K562 (cell line): ENCODE measurements around the gene EIF2AK2. TPM values are rescaled to one million over a fixed set of nuclear protein-coding genes. Genes with fewer than 3 reads are reported as not detected.

Source experiments
- ATAC-seq: fragments of 200-7000 bp; cut with Tn5 transposase; 3 replicates; pipeline ENCODE4 v1.9.1; 2020; ENCODE audit warnings: moderate library complexity
- BruUV-seq: library from RNA; stranded (reverse); fragments of 400-500 nt; replicated peaks from 2 replicates; lab custom pipeline; 2021; lab: Mats Ljungman, UMichigan
- CTCF ChIA-PET: fragments of 300-600 bp; formaldehyde crosslinking; extraction: SDS; loops from one replicate; lab custom pipeline; 2021; ENCODE audit warnings: low intra/inter-chr PET ratio; lab: Yijun Ruan, JAX
- POLR2A ChIA-PET: fragments of 300-600, 350-650 bp; sonication (Branson Sonifier 250); formaldehyde crosslinking; extraction: SDS; loops from one replicate; lab custom pipeline; 2021; ENCODE audit warnings: antibody characterized with exemption, inconsistent platforms; lab: Yijun Ruan, JAX
- DNase-seq, 4 experiments: peaks; one replicate each; pipeline versions ENCODE4 v3.0.0 to v3.0.0-alpha.2; 2011 to 2018; ENCODE audit warnings: low spot score in 3 of 4, mixed read lengths in 3 of 4; ENCODE audit errors: extremely low read depth in 1 of 4
- FAIRE-seq: peaks from 2 replicates; lab custom pipeline; 2011; peaks lifted over from hg19 to GRCh38; lab: Jason Lieb, UNC
- H2AFZ ChIP-seq: 2 replicates; pipeline ENCODE4 v1.6.0; 2011; ENCODE audit warnings: low read depth, low read length, control low read depth, inconsistent platforms
- H3K27ac ChIP-seq: fragments of 200-600 bp; 3 replicates; pipeline ENCODE4 v1.8.0; 2011; ENCODE audit warnings: low read depth, mild to moderate bottlenecking, control low read depth, inconsistent platforms, low read length, moderate library complexity, mixed read lengths; ENCODE audit errors: extremely low read depth
- H3K27me3 ChIP-seq, 2 experiments: fragments of 300-600 bp in 1 of 2; 2 replicates in 1 of 2; 3 replicates in 1 of 2; pipeline versions ENCODE4 v1.6.0 to v1.8.0; 2011; ENCODE audit warnings: inconsistent platforms in 2 of 2, low read length in 2 of 2, mild to moderate bottlenecking in 1 of 2, mixed read lengths in 1 of 2, moderate library complexity in 1 of 2; ENCODE audit not compliant: control insufficient read depth in 2 of 2, insufficient read depth in 2 of 2
- H3K36me3 ChIP-seq: fragments of 300-600 bp; 3 replicates; pipeline ENCODE4 v1.8.0; 2011; ENCODE audit warnings: mild to moderate bottlenecking, low read length, inconsistent platforms; ENCODE audit not compliant: control insufficient read depth, insufficient read depth
- H3K4me1 ChIP-seq, 2 experiments: fragments of 200-600 bp in 1 of 2; replicated peaks in 1 of 2; 2 replicates in 1 of 2; 3 replicates in 1 of 2; pipeline versions ENCODE4 v1.5.1 to v1.8.0; 2011; ENCODE audit warnings: inconsistent platforms in 2 of 2, low read length in 2 of 2, mild to moderate bottlenecking in 1 of 2, mixed read lengths in 1 of 2, moderate library complexity in 1 of 2; ENCODE audit not compliant: control insufficient read depth in 2 of 2, insufficient read depth in 2 of 2
- H3K4me2 ChIP-seq: 2 replicates; pipeline ENCODE4 v1.6.1; 2011; ENCODE audit warnings: low read length, control low read depth, inconsistent platforms, mixed read lengths; ENCODE audit not compliant: insufficient read depth
- H3K4me3 ChIP-seq: fragments of 200-600 bp; sonication (generic), shearing (Covaris generic); 2 replicates; pipeline ENCODE4 v1.5.1; 2016; ENCODE audit warnings: control low read depth, inconsistent platforms
- H3K79me2 ChIP-seq: fragments of 200-600 bp; 3 replicates; pipeline ENCODE4 v1.8.0; 2011; ENCODE audit warnings: low read length, inconsistent platforms; ENCODE audit not compliant: control insufficient read depth, insufficient read depth
- H3K9ac ChIP-seq, 2 experiments: 2 replicates each; pipeline versions ENCODE4 v1.6.0 to v1.6.1; 2011; ENCODE audit warnings: low read depth in 2 of 2, low read length in 2 of 2, control low read depth in 1 of 2, inconsistent platforms in 1 of 2, mild to moderate bottlenecking in 1 of 2, mixed read lengths in 1 of 2; ENCODE audit not compliant: insufficient read depth in 1 of 2
- H3K9me1 ChIP-seq: one replicate; pipeline ENCODE4 v1.6.0; 2011; ENCODE audit warnings: inconsistent platforms, mild to moderate bottlenecking, low read length, moderate library complexity; ENCODE audit not compliant: control insufficient read depth, insufficient read depth
- H3K9me3 ChIP-seq: replicated peaks from 2 replicates; pipeline ENCODE4 v1.5.1; 2011; ENCODE audit warnings: low read depth, low read length, inconsistent platforms; ENCODE audit not compliant: control insufficient read depth, insufficient read depth
- H4K20me1 ChIP-seq: replicated peaks from 2 replicates; pipeline ENCODE4 v1.6.1; 2011; ENCODE audit warnings: low read length, inconsistent platforms, mixed read lengths; ENCODE audit not compliant: control insufficient read depth, insufficient read depth
- CSDE1 ChIP-seq, 2 experiments: fragments of 450-650 bp; IDR thresholded peaks; 2 replicates each; pipeline ENCODE4 v1.6.1; 2016; ENCODE audit warnings: mild to moderate bottlenecking in 1 of 2
- GABPB2 ChIP-seq: fragments of 250-450 bp; sonication (Bioruptor Pico); conservative IDR thresholded peaks from 2 replicates; pipeline ENCODE4 v1.5.1; 2021; ENCODE audit warnings: mild to moderate bottlenecking
- KDM5B ChIP-seq: fragments of 200-600 bp; sonication (generic); IDR thresholded peaks from 2 replicates; pipeline ENCODE4 v1.6.1; 2012; ENCODE audit warnings: low read depth, mild to moderate bottlenecking, moderate library complexity, low read length, control low read depth, inconsistent platforms; ENCODE audit not compliant: insufficient replicate concordance
- KLF1 ChIP-seq: fragments of 450-650 bp; IDR thresholded peaks from 2 replicates; pipeline ENCODE4 v1.6.1; 2016; ENCODE audit warnings: missing genetic modification characterization, missing compliant biosample characterization
- NFATC3 ChIP-seq: fragments of 450-650 bp; IDR thresholded peaks from 2 replicates; pipeline ENCODE4 v1.6.1; 2017; ENCODE audit warnings: mild to moderate bottlenecking
- RBM34 ChIP-seq: fragments of 200-400 bp; formaldehyde crosslinking; IDR thresholded peaks from 2 replicates; pipeline ENCODE4 v1.6.1; 2018; ENCODE audit warnings: low read length, borderline replicate concordance; ENCODE audit not compliant: insufficient read depth
- RNF2 ChIP-seq: sonication (generic); IDR thresholded peaks from 2 replicates; pipeline ENCODE4 v1.6.1; 2016
- ZNF232 ChIP-seq: sonication (generic); formaldehyde crosslinking; IDR thresholded peaks from 2 replicates; pipeline ENCODE4 v1.8.0; 2022; ENCODE audit warnings: mild to moderate bottlenecking, missing genetic modification reagents
- WGBS: fragments of 100-300 bp; shearing (Covaris generic); methylation state at CpG from one replicate; pipeline ENCODE4 v1.1.6; 2016; ENCODE audit warnings: low coverage, mixed read lengths; ENCODE audit not compliant: insufficient coverage; ENCODE audit errors: missing lambda C conversion rate; 5-methylcytosine and 5-hydroxymethylcytosine counted together
- in situ Hi-C: fragments of 300-500 bp; cut with MboI; formaldehyde crosslinking; loops from 4 replicates; pipeline ENCODE4 v1.15.0; 2018; ENCODE audit warnings: inconsistent platforms, mixed read lengths
- intact Hi-C: fragments of 100-400 bp; cut with micrococcal nuclease; formaldehyde crosslinking; loops from 2 replicates; pipeline ENCODE4 v1.14.2; 2022
- polyA plus RNA-seq, 8 experiments: library from polyadenylated mRNA; depleted of rRNA in 4 of 8; stranded (reverse) in 5 of 8; unstranded in 3 of 8; fragments of >200 nt; fragmentation: Nextera tagmentation in 2 of 8; fragmentation: Illumina TruSeq in 1 of 8; extraction: Ambion mirVana in 2 of 8; extraction: Trizol in 1 of 8; gene quantifications; 2 replicates each; pipeline versions ENCODE4 v1.2.1 to v1.2.3, GENCODE V29; 2011 to 2014; ENCODE audit warnings: inconsistent platforms in 1 of 8, missing spikeins in 1 of 8
- total RNA-seq, 7 experiments: library from RNA; depleted of rRNA in 6 of 7; stranded (reverse); fragments of >200 nt in 6 of 7; fragmentation: Illumina TruSeq in 2 of 7; extraction: Trizol in 2 of 7; gene quantifications; 2 replicates each; pipeline versions ENCODE4 v1.2.1 to v1.2.3, GENCODE V29; 2011 to 2021; ENCODE audit warnings: low replicate concordance in 1 of 7
- TF ChIP-seq, protein P1 (sequence below), 2 experiments: fragments of 450-650 bp in 1 of 2; sonication (generic) in 1 of 2; formaldehyde crosslinking in 1 of 2; IDR thresholded peaks; 2 replicates each; pipeline versions ENCODE4 v1.7.1 to v1.9.0; 2016 to 2022; ENCODE audit warnings: inconsistent platforms in 1 of 2, mild to moderate bottlenecking in 1 of 2, missing genetic modification reagents in 1 of 2
- TF ChIP-seq, protein P2 (sequence below): fragments of 250-450 bp; sonication (Bioruptor Pico); IDR thresholded peaks from 2 replicates; pipeline ENCODE4 v1.5.0; 2021; ENCODE audit warnings: mild to moderate bottlenecking, borderline replicate concordance
- TF ChIP-seq, protein P3 (sequence below): sonication (generic); formaldehyde crosslinking; IDR thresholded peaks from 2 replicates; pipeline ENCODE4 v1.9.0; 2022; ENCODE audit warnings: mild to moderate bottlenecking, missing genetic modification reagents

Gene EIF2AK2
- total and polyA plus RNA-seq, 9 of the 15 experiments (the other 6 are each of a cell fraction or from before 2014, with no cell fraction given), result 3.8 to 19.5 (median 13.3) TPM

DNA sequence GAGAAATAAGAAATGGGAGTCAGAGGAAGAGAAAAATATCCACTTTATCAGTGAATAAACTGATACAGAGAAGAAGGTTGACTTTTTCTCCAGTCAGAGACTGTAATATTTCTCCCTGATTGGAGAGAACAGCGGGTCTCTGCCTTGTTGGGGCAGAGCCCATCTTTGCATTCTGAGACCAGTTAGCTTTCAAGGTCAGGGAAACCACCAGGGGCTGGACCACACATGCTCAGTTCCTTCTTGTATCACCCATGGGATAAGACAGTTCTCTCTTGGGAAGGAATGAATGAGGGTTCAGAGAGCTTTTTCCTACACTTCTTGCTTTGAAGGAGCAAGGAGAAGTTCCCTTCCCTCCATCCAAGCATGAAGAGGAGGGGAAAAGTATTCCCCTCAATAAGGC is 60.2 kb downstream of the EIF2AK2 start:
- intact Hi-C loops (no loop called here), in situ Hi-C loops (no loop called here)
- no peak for ATAC-seq
- Histone ChIP-seq H3K27ac (no peak overlapping the region), H4K20me1 (no peaks in the 10 kb centered on the region), H3K36me3 (peaks cover 70% of the 10 kb centered on the region), H2AFZ (no peak overlapping the region), H3K4me1 (no peaks in the 10 kb centered on the region), H3K4me2 (no peak overlapping the region), H3K4me3 (no peak overlapping the region), H3K9me1 (no peaks in the 10 kb centered on the region), H3K27me3 (no peaks in the 10 kb centered on the region), H3K9me3 (no peaks in the 10 kb centered on the region), H3K9ac (no peak overlapping the region), H3K79me2 (no peaks in the 10 kb centered on the region)
- CTCF ChIA-PET, result no interaction called here
- POLR2A ChIA-PET, result no interaction called here
- BruUV-seq, result no TSS peak
- WGBS, result 83% methylated on average over 1 of the region's 1 CpG
- no peak for DNase-seq
- FAIRE-seq, result no peak
- TF ChIP-seq GABPB2 (CRISPR knock-in tag) (no peak), KLF1 (tag) (no peak), RBM34 (no peak), KDM5B (no peak), NFATC3 (no peak), ZNF232 (CRISPR knock-in tag) (no peak), RNF2 (no peak), CSDE1 (IDR thresholded peaks at IDR 0.05) (no peak)
- TF ChIP-seq, protein P1, sequence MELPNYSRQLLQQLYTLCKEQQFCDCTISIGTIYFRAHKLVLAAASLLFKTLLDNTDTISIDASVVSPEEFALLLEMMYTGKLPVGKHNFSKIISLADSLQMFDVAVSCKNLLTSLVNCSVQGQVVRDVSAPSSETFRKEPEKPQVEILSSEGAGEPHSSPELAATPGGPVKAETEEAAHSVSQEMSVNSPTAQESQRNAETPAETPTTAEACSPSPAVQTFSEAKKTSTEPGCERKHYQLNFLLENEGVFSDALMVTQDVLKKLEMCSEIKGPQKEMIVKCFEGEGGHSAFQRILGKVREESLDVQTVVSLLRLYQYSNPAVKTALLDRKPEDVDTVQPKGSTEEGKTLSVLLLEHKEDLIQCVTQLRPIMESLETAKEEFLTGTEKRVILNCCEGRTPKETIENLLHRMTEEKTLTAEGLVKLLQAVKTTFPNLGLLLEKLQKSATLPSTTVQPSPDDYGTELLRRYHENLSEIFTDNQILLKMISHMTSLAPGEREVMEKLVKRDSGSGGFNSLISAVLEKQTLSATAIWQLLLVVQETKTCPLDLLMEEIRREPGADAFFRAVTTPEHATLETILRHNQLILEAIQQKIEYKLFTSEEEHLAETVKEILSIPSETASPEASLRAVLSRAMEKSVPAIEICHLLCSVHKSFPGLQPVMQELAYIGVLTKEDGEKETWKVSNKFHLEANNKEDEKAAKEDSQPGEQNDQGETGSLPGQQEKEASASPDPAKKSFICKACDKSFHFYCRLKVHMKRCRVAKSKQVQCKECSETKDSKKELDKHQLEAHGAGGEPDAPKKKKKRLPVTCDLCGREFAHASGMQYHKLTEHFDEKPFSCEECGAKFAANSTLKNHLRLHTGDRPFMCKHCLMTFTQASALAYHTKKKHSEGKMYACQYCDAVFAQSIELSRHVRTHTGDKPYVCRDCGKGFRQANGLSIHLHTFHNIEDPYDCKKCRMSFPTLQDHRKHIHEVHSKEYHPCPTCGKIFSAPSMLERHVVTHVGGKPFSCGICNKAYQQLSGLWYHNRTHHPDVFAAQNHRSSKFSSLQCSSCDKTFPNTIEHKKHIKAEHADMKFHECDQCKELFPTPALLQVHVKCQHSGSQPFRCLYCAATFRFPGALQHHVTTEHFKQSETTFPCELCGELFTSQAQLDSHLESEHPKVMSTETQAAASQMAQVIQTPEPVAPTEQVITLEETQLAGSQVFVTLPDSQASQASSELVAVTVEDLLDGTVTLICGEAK (IDR thresholded peaks at IDR 0.05), result no peak
- TF ChIP-seq, protein P1 (CRISPR knock-in tag; IDR thresholded peaks at IDR 0.05), result no peak
- TF ChIP-seq, protein P2, sequence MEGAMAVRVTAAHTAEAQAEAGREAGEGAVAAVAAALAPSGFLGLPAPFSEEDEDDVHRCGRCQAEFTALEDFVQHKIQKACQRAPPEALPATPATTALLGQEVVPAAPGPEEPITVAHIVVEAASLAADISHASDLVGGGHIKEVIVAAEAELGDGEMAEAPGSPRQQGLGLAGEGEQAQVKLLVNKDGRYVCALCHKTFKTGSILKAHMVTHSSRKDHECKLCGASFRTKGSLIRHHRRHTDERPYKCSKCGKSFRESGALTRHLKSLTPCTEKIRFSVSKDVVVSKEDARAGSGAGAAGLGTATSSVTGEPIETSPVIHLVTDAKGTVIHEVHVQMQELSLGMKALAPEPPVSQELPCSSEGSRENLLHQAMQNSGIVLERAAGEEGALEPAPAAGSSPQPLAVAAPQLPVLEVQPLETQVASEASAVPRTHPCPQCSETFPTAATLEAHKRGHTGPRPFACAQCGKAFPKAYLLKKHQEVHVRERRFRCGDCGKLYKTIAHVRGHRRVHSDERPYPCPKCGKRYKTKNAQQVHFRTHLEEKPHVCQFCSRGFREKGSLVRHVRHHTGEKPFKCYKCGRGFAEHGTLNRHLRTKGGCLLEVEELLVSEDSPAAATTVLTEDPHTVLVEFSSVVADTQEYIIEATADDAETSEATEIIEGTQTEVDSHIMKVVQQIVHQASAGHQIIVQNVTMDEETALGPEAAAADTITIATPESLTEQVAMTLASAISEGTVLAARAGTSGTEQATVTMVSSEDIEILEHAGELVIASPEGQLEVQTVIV (CRISPR knock-in tag), result no peak
- TF ChIP-seq, protein P3, sequence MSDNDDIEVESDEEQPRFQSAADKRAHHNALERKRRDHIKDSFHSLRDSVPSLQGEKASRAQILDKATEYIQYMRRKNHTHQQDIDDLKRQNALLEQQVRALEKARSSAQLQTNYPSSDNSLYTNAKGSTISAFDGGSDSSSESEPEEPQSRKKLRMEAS (CRISPR knock-in tag), result no peak
